Keratinocyte (primary cell): Measurements from ENCODE around the gene GARNL3.

Experiments used
- CTCF ChIP-seq, 3 experiments: IDR thresholded peaks in 1 of 3; conservative IDR thresholded peaks in 1 of 3; optimal IDR thresholded peaks in 1 of 3; 2 replicates in 2 of 3; 3 replicates in 1 of 3; pipeline versions ENCODE3 to v1.5.1; 2011; ENCODE audit warnings: low read length in 3 of 3, mild to moderate bottlenecking in 3 of 3, moderate library complexity in 2 of 3, control low read depth in 1 of 3, inconsistent platforms in 1 of 3; ENCODE audit not compliant: insufficient read depth in 2 of 3; ENCODE audit errors: extremely low read depth in 1 of 3
- EZH2 ChIP-seq: IDR thresholded peaks from one replicate; pipeline ENCODE4 v1.6.1; 2012; ENCODE audit warnings: inconsistent platforms, mild to moderate bottlenecking, low read length, moderate library complexity

- peak; percentile 6 to 41 (median 36) for TF ChIP-seq CTCF (optimal IDR thresholded peaks at IDR 0.05 in 1 of 3, IDR thresholded peaks at IDR 0.05 in 1 of 3, conservative IDR thresholded peaks at IDR 0.05 in 1 of 3; ENCODE audit: extremely low read depth in 1 of 3, insufficient read depth in 2 of 3, low read length in 3 of 3)
- no peak for TF ChIP-seq EZH2
Measured at GRCh38 chr9:127418037-127418471, 153.5 kb downstream of the GARNL3 start.
